COLO668 (cell line): ENCODE measurements around the gene MMGT1.
"Not testable (repeated sequence)": the region's sequence is repeated elsewhere in the genome, so short reads cannot be mapped to it uniquely, and the experiment has no call there.

Source experiments
- DNase-seq: peaks from one replicate; lab custom pipeline; 2025; ENCODE audit not compliant: unreplicated experiment; lab: John Stamatoyannopoulos, UW

MMGT1 gene

GRCh38 chrX:135927897-135928296 lies 45.9 kb downstream of the MMGT1 start:
- no peak for DNase-seq

- DNase-seq, result no peak
Measured at GRCh38 chrX:135923353-135923752, 50.4 kb downstream of the MMGT1 start.

GRCh38 chrX:135920516-135920915 lies 53.3 kb downstream of the MMGT1 start:
- DNase-seq, result not testable (repeated sequence)

GRCh38 chrX:135914404-135914803 lies 59.4 kb downstream of the MMGT1 start:
- no peak for DNase-seq
